PFSK-1 (cell line): ENCODE results near the gene FAM184A.

Experiments used
- FOXP2 ChIP-seq: optimal IDR thresholded peaks from 2 replicates; pipeline ENCODE3; 2011; ENCODE audit warnings: borderline replicate concordance, control low read depth, inconsistent platforms; ENCODE audit not compliant: insufficient read depth; ENCODE audit errors: extremely low read length, extremely low read depth
- POLR2AphosphoS5 ChIP-seq: IDR thresholded peaks from 2 replicates; pipeline ENCODE4 v1.6.1; 2012; ENCODE audit warnings: low read depth, mild to moderate bottlenecking, control low read depth, low read length, moderate library complexity
- SIN3A ChIP-seq: IDR thresholded peaks from 2 replicates; pipeline ENCODE4 v1.6.1; 2012; ENCODE audit warnings: mild to moderate bottlenecking, low read length, moderate library complexity, borderline replicate concordance; ENCODE audit not compliant: insufficient read depth
- TAF1 ChIP-seq: IDR thresholded peaks from 2 replicates; pipeline ENCODE4 v1.6.1; 2012; ENCODE audit warnings: low read length, control low read depth, borderline replicate concordance; ENCODE audit not compliant: insufficient read depth
- TF ChIP-seq, protein P1 (sequence below), 2 experiments: IDR thresholded peaks; 2 replicates each; pipeline versions ENCODE4 v1.6.1 to v1.8.0; 2011 to 2012; ENCODE audit warnings: low read depth in 2 of 2, low read length in 2 of 2, control low read depth in 1 of 2, inconsistent platforms in 1 of 2, mild to moderate bottlenecking in 1 of 2, moderate library complexity in 1 of 2; ENCODE audit not compliant: insufficient read depth in 1 of 2

Gene FAM184A

GRCh38 chr6:118963003-118963402 is 115.5 kb downstream of the FAM184A start:
- TF ChIP-seq POLR2AphosphoS5 (no peak), TAF1 (no peak), FOXP2 (no peak), SIN3A (no peak)
- TF ChIP-seq, protein P1, sequence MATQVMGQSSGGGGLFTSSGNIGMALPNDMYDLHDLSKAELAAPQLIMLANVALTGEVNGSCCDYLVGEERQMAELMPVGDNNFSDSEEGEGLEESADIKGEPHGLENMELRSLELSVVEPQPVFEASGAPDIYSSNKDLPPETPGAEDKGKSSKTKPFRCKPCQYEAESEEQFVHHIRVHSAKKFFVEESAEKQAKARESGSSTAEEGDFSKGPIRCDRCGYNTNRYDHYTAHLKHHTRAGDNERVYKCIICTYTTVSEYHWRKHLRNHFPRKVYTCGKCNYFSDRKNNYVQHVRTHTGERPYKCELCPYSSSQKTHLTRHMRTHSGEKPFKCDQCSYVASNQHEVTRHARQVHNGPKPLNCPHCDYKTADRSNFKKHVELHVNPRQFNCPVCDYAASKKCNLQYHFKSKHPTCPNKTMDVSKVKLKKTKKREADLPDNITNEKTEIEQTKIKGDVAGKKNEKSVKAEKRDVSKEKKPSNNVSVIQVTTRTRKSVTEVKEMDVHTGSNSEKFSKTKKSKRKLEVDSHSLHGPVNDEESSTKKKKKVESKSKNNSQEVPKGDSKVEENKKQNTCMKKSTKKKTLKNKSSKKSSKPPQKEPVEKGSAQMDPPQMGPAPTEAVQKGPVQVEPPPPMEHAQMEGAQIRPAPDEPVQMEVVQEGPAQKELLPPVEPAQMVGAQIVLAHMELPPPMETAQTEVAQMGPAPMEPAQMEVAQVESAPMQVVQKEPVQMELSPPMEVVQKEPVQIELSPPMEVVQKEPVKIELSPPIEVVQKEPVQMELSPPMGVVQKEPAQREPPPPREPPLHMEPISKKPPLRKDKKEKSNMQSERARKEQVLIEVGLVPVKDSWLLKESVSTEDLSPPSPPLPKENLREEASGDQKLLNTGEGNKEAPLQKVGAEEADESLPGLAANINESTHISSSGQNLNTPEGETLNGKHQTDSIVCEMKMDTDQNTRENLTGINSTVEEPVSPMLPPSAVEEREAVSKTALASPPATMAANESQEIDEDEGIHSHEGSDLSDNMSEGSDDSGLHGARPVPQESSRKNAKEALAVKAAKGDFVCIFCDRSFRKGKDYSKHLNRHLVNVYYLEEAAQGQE (IDR thresholded peaks at IDR 0.05; ENCODE audit: insufficient read depth in 1 of 2, low read depth in 2 of 2, low read length in 2 of 2), result no peak

- no peak for TF ChIP-seq TAF1
- no peak for TF ChIP-seq SIN3A
- TF ChIP-seq POLR2AphosphoS5, result no peak
- no peak for TF ChIP-seq FOXP2
- TF ChIP-seq, protein P1 (IDR thresholded peaks at IDR 0.05; ENCODE audit: insufficient read depth in 1 of 2, low read depth in 2 of 2, low read length in 2 of 2), result no peak
These were observed 118.6 kb downstream of the FAM184A start for GRCh38 chr6:118959903-118960302.

DNA sequence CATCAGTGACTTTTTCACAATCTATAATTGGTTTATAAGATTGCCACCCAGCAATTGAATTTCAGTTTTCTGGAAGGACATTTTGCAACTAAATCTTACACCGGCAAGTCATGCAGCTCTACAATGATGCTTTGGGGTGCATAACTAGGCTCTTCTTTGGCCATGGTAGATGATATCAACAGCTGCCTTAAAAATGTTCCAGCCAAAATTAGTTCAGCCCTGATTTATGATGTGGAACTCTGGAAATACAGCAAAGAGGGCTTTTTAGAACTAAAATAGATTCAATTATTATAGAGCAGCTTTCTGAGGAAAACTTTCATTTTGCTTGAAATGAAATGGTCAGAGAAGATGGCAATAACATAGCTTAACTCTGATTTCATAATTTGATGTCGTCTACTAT is 125.1 kb downstream of the FAM184A start:
- TF ChIP-seq, protein P1 (IDR thresholded peaks at IDR 0.05; ENCODE audit: insufficient read depth in 1 of 2, low read depth in 2 of 2, low read length in 2 of 2), result no peak
- TF ChIP-seq FOXP2 (no peak), TAF1 (no peak), SIN3A (no peak), POLR2AphosphoS5 (no peak)

- TF ChIP-seq POLR2AphosphoS5, result no peak
- TF ChIP-seq FOXP2, result no peak
- TF ChIP-seq, protein P1 (IDR thresholded peaks at IDR 0.05; ENCODE audit: insufficient read depth in 1 of 2, low read depth in 2 of 2, low read length in 2 of 2), result no peak
- no peak for TF ChIP-seq SIN3A
- TF ChIP-seq TAF1, result no peak
These were observed 125.8 kb downstream of the FAM184A start for GRCh38 chr6:118952683-118953082.

GRCh38 chr6:118945217-118945616 is 133.2 kb downstream of the FAM184A start:
- TF ChIP-seq FOXP2, result no peak
- TF ChIP-seq POLR2AphosphoS5, result no peak
- no peak for TF ChIP-seq TAF1
